Keratinocyte (primary cell): Measurements from ENCODE around the gene SEC16A.

Experiments
- EZH2 ChIP-seq: IDR thresholded peaks from one replicate; pipeline ENCODE4 v1.6.1; 2012; ENCODE audit warnings: inconsistent platforms, mild to moderate bottlenecking, low read length, moderate library complexity
- TF ChIP-seq, protein P1 (sequence below), 3 experiments: IDR thresholded peaks in 1 of 3; conservative IDR thresholded peaks in 1 of 3; optimal IDR thresholded peaks in 1 of 3; 2 replicates in 2 of 3; 3 replicates in 1 of 3; pipeline versions ENCODE3 to v1.5.1; 2011; ENCODE audit warnings: low read length in 3 of 3, mild to moderate bottlenecking in 3 of 3, moderate library complexity in 2 of 3, control low read depth in 1 of 3, inconsistent platforms in 1 of 3; ENCODE audit not compliant: insufficient read depth in 2 of 3; ENCODE audit errors: extremely low read depth in 1 of 3

DNA sequence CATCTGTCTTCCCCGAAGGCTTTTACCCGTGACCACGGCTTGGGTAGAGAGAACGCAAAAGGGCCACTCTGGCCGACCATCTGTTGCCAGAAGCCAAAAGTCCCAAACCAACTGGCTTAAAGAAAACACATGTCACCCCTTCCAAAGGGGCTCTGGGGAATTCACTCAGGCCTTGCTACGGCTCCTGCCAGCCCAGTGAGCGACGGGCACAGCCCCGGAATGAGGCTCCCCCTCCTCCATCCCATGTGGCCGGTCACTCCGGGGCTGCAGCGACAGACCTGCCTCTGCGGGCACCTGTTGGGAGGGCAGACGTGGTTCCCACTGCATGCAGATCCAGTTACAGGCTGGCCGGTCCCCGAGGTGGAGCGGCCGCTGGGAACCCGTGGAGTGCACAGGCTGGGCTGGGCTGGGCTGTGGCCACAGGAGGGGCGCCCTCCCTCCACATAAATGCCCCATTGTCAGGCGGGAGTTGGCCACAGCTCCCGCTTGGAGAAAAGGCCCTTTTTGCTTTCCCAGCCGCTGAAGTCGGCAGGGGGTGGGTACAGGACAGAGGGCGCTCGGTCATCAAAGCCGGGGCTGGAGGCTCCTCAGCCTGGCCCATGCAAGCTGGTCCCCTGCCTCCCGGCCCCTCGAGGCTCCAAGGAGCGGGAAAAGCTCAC lies 43.1 kb upstream of the SEC16A start:
- TF ChIP-seq, protein P1, sequence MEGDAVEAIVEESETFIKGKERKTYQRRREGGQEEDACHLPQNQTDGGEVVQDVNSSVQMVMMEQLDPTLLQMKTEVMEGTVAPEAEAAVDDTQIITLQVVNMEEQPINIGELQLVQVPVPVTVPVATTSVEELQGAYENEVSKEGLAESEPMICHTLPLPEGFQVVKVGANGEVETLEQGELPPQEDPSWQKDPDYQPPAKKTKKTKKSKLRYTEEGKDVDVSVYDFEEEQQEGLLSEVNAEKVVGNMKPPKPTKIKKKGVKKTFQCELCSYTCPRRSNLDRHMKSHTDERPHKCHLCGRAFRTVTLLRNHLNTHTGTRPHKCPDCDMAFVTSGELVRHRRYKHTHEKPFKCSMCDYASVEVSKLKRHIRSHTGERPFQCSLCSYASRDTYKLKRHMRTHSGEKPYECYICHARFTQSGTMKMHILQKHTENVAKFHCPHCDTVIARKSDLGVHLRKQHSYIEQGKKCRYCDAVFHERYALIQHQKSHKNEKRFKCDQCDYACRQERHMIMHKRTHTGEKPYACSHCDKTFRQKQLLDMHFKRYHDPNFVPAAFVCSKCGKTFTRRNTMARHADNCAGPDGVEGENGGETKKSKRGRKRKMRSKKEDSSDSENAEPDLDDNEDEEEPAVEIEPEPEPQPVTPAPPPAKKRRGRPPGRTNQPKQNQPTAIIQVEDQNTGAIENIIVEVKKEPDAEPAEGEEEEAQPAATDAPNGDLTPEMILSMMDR (optimal IDR thresholded peaks at IDR 0.05 in 1 of 3, IDR thresholded peaks at IDR 0.05 in 1 of 3, conservative IDR thresholded peaks at IDR 0.05 in 1 of 3; ENCODE audit: extremely low read depth in 1 of 3, insufficient read depth in 2 of 3, low read length in 3 of 3) = no peak
- no peak for TF ChIP-seq EZH2
